Karpas-422 (cell line): ENCODE results near the gene SEPTIN8. TPM values are rescaled to one million over a fixed set of nuclear protein-coding genes. Genes with fewer than 3 reads are reported as not detected.
A peak's percentile ranks its signal among the peaks of the same experiment; 100 is the strongest.

Source experiments
- DNase-seq: peaks from one replicate; pipeline ENCODE4 v3.0.0-alpha.2; 2015
- H2AFZ ChIP-seq: fragments of 200-600 bp; sonication (generic); 2 replicates; pipeline ENCODE4 v1.6.1; 2014; ENCODE audit warnings: antibody characterized with exemption, low read length, mixed read lengths
- H3K27ac ChIP-seq: fragments of 200-600 bp; sonication (generic); 2 replicates; pipeline ENCODE4 v1.5.1; 2014; ENCODE audit warnings: mild to moderate bottlenecking, low read length, moderate library complexity
- H3K27me3 ChIP-seq: fragments of 200-600 bp; sonication (generic); 2 replicates; pipeline ENCODE4 v1.6.1; 2014; ENCODE audit warnings: low read length, mixed read lengths
- H3K36me3 ChIP-seq: fragments of 200-600 bp; sonication (generic); 2 replicates; pipeline ENCODE4 v1.6.1; 2014; ENCODE audit warnings: low read length, mixed read lengths; ENCODE audit not compliant: insufficient read depth
- H3K4me1 ChIP-seq: fragments of 200-600 bp; sonication (generic); 2 replicates; pipeline ENCODE4 v1.6.1; 2014; ENCODE audit warnings: mild to moderate bottlenecking, low read length, mixed read lengths
- H3K4me2 ChIP-seq: fragments of 200-600 bp; sonication (generic); 2 replicates; pipeline ENCODE4 v1.6.1; 2014; ENCODE audit warnings: low read length, low read depth, mild to moderate bottlenecking; ENCODE audit not compliant: poor library complexity, severe bottlenecking
- H3K4me3 ChIP-seq: fragments of 200-600 bp; sonication (generic); 2 replicates; pipeline ENCODE4 v1.5.1; 2014; ENCODE audit warnings: mild to moderate bottlenecking, antibody characterized with exemption, low read length, mixed read lengths
- H3K79me2 ChIP-seq: fragments of 200-600 bp; sonication (generic); 2 replicates; pipeline ENCODE4 v1.6.1; 2014; ENCODE audit warnings: mild to moderate bottlenecking, low read length, mixed read lengths
- H3K9ac ChIP-seq: fragments of 200-600 bp; sonication (generic); 2 replicates; pipeline ENCODE4 v1.6.0; 2014; ENCODE audit warnings: low read length
- H3K9me2 ChIP-seq: fragments of 200-600 bp; sonication (generic), shearing (Covaris generic); replicated peaks from 2 replicates; pipeline ENCODE4 v1.6.0; 2014; ENCODE audit warnings: mild to moderate bottlenecking, low read length, moderate library complexity; ENCODE audit not compliant: insufficient read depth
- H3K9me3 ChIP-seq: fragments of 300-700, 200-600 bp; sonication (generic); 2 replicates; pipeline ENCODE4 v1.6.1; 2014; ENCODE audit warnings: low read length, mixed read lengths
- H4K20me1 ChIP-seq: fragments of 200-600 bp; sonication (generic); 2 replicates; pipeline ENCODE4 v1.6.1; 2014; ENCODE audit warnings: mild to moderate bottlenecking, antibody characterized with exemption, low read length, low read depth; ENCODE audit not compliant: insufficient read depth
- total RNA-seq: library from RNA; depleted of rRNA; stranded (reverse); fragments of >200 nt; shearing (Covaris generic); gene quantifications from 2 replicates; pipeline ENCODE4 v1.2.3, GENCODE V29; 2014; ENCODE audit warnings: low replicate concordance

SEPTIN8 gene
- total RNA-seq, 1 experiment from 2014 or later, result 4.1 TPM

- H3K27ac ChIP-seq, result no peak overlapping the region
- peaks cover under 1% of the 10 kb centered on the region; the same call in 1 of the 2 replicates for H3K79me2 ChIP-seq
- H4K20me1 ChIP-seq, result no peaks in the 10 kb centered on the region
- H3K9me2 ChIP-seq, result no peaks in the 10 kb centered on the region
- H3K4me2 ChIP-seq, result no peak overlapping the region
- no peaks in the 10 kb centered on the region for H3K27me3 ChIP-seq
- H3K4me3 ChIP-seq, result no peak overlapping the region
- H3K9me3 ChIP-seq, result no peaks in the 10 kb centered on the region
- H2AFZ ChIP-seq, result no peak overlapping the region
- H3K9ac ChIP-seq, result no peak overlapping the region
- H3K36me3 ChIP-seq, result no peaks in the 10 kb centered on the region
- no peak for DNase-seq
- peaks cover 9% of the 10 kb centered on the region for H3K4me1 ChIP-seq
Measured at GRCh38 chr5:132742158-132742557, 34.9 kb downstream of the SEPTIN8 start.

GRCh38 chr5:132739232-132739631 is 37.8 kb downstream of the SEPTIN8 start:
- Histone ChIP-seq H3K4me3 (no peak overlapping the region), H3K36me3 (no peaks in the 10 kb centered on the region), H3K4me1 (peaks cover 31% of the 10 kb centered on the region), H3K27ac (no peak overlapping the region), H2AFZ (no peak overlapping the region), H3K9ac (no peak overlapping the region), H3K27me3 (no peaks in the 10 kb centered on the region), H3K9me3 (no peaks in the 10 kb centered on the region), H3K4me2 (no peak overlapping the region), H3K9me2 (no peaks in the 10 kb centered on the region), H3K79me2 (peaks cover 30% of the 10 kb centered on the region), H4K20me1 (no peaks in the 10 kb centered on the region; the same call in 1 of the 2 replicates)
- DNase-seq, result no peak

DNA sequence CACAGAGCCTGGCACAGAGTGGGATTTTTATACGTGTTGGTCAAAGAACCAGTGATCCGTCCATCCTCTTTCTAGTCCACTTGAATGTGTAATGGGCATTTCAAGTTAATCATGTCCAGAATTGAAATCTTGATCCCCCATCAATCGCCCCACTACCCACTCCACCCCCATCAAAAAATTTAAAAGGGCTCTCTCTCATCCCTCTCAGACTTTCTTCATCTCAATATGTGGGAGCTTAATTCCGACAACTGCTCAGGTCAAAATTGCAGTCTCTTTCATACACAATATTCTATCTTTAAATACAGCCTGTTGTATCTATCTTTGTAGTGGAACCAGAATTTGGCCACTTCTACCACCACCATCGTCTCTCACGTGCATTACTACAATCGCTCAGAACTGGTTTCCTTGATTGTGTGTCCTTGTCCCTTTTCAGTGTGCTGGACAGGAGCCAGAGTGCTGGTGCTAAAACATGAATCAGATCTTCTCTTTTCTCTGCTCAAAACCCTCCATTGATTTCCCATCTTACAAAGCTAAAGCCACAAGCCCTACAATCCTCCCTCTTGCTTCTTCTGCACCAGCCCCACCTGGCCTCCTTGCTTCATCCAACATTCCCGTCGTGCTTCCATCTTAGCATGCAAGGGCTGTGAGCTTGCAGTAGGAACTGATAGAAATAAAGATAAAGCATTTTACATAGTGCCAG is 38.9 kb downstream of the SEPTIN8 start:
- no peaks in the 10 kb centered on the region for H3K27me3 ChIP-seq
- no peak for DNase-seq
- H4K20me1 ChIP-seq, result no peaks in the 10 kb centered on the region; the same call in 1 of the 2 replicates
- H3K4me3 ChIP-seq, result peak overlapping the region; percentile 83
- H3K36me3 ChIP-seq, result 0 out of 2 replicates have a peak, but pooled peaks cover 5% of the 10 kb centered on the region
- H3K79me2 ChIP-seq, result peaks cover 41% of the 10 kb centered on the region
- H2AFZ ChIP-seq, result peak overlapping the region; percentile 97
- peak overlapping the region; percentile 80 for H3K9ac ChIP-seq
- no peaks in the 10 kb centered on the region for H3K9me2 ChIP-seq
- no peak overlapping the region for H3K27ac ChIP-seq
- peaks cover 31% of the 10 kb centered on the region for H3K4me1 ChIP-seq
- peak overlapping the region; percentile 76 for H3K4me2 ChIP-seq
- no peaks in the 10 kb centered on the region for H3K9me3 ChIP-seq

DNA sequence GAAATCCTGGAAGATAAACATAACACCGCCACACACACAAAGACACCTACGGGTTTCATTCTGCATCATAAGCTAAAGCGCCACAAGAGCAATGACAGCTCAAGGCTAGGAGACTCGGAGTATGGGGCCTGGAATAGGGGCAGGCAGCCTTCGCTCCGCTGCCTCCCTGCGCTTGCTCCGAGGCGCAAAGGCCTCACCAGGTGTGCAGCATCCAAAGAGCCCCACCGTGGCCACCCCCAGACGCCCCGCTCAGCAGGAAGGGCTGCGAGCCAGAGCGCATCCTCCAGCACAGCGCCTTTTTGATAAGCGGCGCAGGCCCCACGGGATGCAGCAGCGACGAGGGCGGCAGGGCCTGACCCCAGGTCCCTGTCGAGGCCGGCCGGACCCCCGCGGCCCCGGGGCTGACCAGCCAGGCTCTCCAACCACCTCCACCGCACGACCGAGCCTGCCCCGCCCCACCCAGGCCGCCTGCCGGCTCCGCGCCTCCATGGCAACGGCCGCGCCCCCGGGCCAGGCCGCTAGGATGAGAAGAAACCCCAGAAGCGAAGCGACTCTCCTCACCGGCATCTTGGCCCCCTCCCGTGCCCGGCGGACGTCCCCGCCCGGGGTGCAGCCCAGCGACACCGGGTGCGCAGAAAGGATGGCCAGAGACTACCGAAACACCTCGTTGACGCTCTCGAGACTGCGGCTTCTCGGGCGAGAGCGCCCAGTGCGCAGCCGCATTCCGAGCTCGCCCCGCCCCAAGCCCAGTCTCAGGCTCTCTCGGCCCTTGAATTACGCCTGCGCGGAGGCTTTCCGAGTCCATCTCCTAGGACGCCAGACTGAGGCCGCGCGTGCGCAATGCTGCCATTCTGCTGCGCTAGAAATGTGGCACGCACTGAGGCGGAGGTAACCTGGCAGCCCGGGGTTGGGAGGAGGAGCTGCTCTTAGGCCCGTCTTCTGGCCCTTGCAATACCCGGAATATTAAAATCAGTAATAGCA is 39.9 kb downstream of the SEPTIN8 start, which contains the start of gene KIF3A:
KIF3A (minus strand) TSS at position 694 of the 981 bp plus-strand sequence; CDS start at position 567, 127 bp downstream.
- H3K9me3 ChIP-seq, result no peaks in the 10 kb centered on the region
- H3K4me1 ChIP-seq, result peaks cover 31% of the 10 kb centered on the region
- H3K27ac ChIP-seq, result 0 out of 2 replicates have a peak within 1 kb of the TSS, but pooled peaks have one; percentile 19
- peak; percentile 99 for DNase-seq
- H4K20me1 ChIP-seq, result no peaks in the 10 kb centered on the region; the same call in 1 of the 2 replicates
- H3K79me2 ChIP-seq, result peaks cover 46% of the 10 kb centered on the region
- peak within 1 kb of the TSS; percentile 97 for H2AFZ ChIP-seq
- H3K4me3 ChIP-seq, result peak within 1 kb of the TSS; percentile 83
- peak within 1 kb of the TSS; percentile 80 for H3K9ac ChIP-seq
- H3K27me3 ChIP-seq, result no peaks in the 10 kb centered on the region
- 0 out of 2 replicates have a peak, but pooled peaks cover 5% of the 10 kb centered on the region for H3K36me3 ChIP-seq
- H3K4me2 ChIP-seq, result peak within 1 kb of the TSS; percentile 76
- no peaks in the 10 kb centered on the region for H3K9me2 ChIP-seq

DNA sequence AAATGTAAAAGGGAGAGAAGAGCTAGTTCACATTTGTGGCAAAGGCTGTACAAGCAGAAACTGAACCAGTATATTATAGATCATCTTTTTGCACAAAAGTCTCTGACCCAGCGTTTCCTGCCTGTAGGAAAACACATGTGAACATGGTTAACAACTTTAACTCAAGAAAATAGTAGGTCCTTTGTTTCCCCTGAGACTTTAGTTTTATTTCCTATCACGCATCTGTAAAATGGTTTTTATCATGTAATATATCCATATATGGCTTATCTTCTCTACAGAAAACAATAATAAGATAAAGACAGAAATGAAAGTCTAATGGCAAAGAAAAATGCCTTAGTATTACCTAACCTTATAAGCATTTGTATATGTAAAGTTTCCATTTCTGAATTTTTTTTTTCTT is 42.4 kb downstream of the SEPTIN8 start:
- Histone ChIP-seq H3K27me3 (no peaks in the 10 kb centered on the region), H3K9ac (no peak overlapping the region), H2AFZ (no peak overlapping the region), H3K4me2 (no peak overlapping the region), H3K36me3 (peaks cover 5% of the 10 kb centered on the region; the same call in 1 of the 2 replicates), H3K9me3 (no peaks in the 10 kb centered on the region), H3K4me1 (peaks cover 31% of the 10 kb centered on the region), H3K4me3 (no peak overlapping the region), H3K27ac (no peak overlapping the region), H3K9me2 (no peaks in the 10 kb centered on the region), H4K20me1 (no peaks in the 10 kb centered on the region; the same call in 1 of the 2 replicates), H3K79me2 (peaks cover 58% of the 10 kb centered on the region)
- DNase-seq, result no peak

DNA sequence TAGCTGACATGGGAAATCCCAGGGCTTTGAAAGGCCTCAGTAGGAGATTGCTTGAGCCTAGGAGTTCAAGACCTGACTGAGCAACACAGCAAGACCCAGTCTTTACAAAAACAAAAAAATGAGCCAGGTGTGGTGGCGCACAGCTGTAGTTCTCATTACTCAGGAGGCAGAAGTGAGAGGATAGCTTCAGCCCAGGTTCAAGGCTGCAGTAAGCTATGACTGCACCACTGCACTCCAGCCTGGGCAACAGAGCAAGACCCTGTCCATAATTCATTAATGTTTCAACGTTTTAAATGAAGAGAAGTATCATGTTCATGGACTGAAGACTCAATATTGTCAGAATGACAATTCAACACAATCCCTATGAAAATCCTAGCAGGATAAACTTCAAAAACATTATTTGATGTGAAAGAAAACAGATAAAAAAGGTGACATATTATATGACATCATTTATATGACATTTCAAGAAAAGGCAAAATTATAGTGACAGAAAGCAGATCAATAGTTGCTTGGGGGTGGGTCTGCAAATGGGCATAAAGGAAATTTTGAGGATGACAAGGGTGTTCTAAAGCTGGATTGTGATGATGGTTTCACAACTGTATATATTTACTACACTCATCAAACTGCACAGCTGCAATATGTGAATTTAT is 43.4 kb downstream of the SEPTIN8 start:
- peaks cover 5% of the 10 kb centered on the region; the same call in 1 of the 2 replicates for H3K36me3 ChIP-seq
- H3K9me2 ChIP-seq, result no peaks in the 10 kb centered on the region
- H3K9ac ChIP-seq, result no peak overlapping the region
- peaks cover 31% of the 10 kb centered on the region for H3K4me1 ChIP-seq
- H3K9me3 ChIP-seq, result no peaks in the 10 kb centered on the region
- H3K4me3 ChIP-seq, result no peak overlapping the region
- H4K20me1 ChIP-seq, result no peaks in the 10 kb centered on the region; the same call in 1 of the 2 replicates
- no peak overlapping the region for H3K27ac ChIP-seq
- peaks cover 68% of the 10 kb centered on the region for H3K79me2 ChIP-seq
- no peak overlapping the region for H2AFZ ChIP-seq
- no peaks in the 10 kb centered on the region for H3K27me3 ChIP-seq
- H3K4me2 ChIP-seq, result no peak overlapping the region
- no peak for DNase-seq

DNA sequence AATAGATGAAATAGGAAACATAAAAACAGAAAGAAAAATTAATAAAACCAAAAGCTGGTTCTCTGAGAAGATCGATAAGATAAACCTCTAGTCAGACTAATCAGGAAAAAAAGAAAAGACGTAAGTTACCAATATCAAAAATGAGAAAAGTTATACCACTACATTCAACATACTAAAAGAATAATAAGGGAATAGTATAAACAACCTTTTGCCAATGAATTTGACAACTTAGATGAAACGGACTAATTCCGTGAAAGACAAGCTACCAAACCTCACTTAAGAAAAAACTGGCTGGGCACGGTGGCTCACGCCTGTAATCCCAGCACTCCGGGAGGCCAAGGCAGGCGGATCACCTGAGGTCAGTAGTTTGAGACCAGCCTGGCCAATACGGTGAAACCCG is 47.1 kb downstream of the SEPTIN8 start:
- Histone ChIP-seq H3K9me3 (no peaks in the 10 kb centered on the region), H4K20me1 (no peaks in the 10 kb centered on the region), H2AFZ (no peak overlapping the region), H3K9me2 (no peaks in the 10 kb centered on the region), H3K36me3 (peaks cover 21% of the 10 kb centered on the region), H3K4me3 (no peak overlapping the region), H3K27me3 (no peaks in the 10 kb centered on the region), H3K4me2 (no peak overlapping the region), H3K4me1 (peaks cover 5% of the 10 kb centered on the region), H3K27ac (no peak overlapping the region), H3K9ac (no peak overlapping the region), H3K79me2 (peaks cover 75% of the 10 kb centered on the region)
- no peak for DNase-seq
